Lower lobe of right lung (tissue), 2 donors: Measurements from ENCODE around the gene DNAH9. TPM values are rescaled to one million over a fixed set of nuclear protein-coding genes. Genes with fewer than 3 reads are reported as not detected.

Experiments used
- ATAC-seq, 2 donors: fragments of 200-7000 bp; cut with Tn5 transposase; one replicate each; pipeline ENCODE4 v1.9.1; 2020 to 2022; ENCODE audit warnings: mild to moderate bottlenecking in 2 of 2, moderate library complexity in 2 of 2
- DNase-seq: peaks from one replicate; pipeline ENCODE4 v3.0.0-alpha.2; 2020
- H3K27ac ChIP-seq: fragments of 200-600 bp; one replicate; pipeline ENCODE4 v1.8.0; 2022
- H3K27me3 ChIP-seq: fragments of 200-600 bp; one replicate; pipeline ENCODE4 v1.8.0; 2022; ENCODE audit warnings: low read depth
- H3K36me3 ChIP-seq: fragments of 200-600 bp; one replicate; pipeline ENCODE4 v1.8.0; 2022; ENCODE audit warnings: mild to moderate bottlenecking
- H3K4me1 ChIP-seq: fragments of 200-600 bp; one replicate; pipeline ENCODE4 v1.8.0; 2022
- H3K4me3 ChIP-seq: fragments of 200-600 bp; one replicate; pipeline ENCODE4 v1.8.0; 2022; ENCODE audit warnings: mild to moderate bottlenecking
- H3K9me3 ChIP-seq: fragments of 200-600 bp; one replicate; pipeline ENCODE4 v1.8.0; 2022
- intact Hi-C: fragments of 100-400 bp; cut with DNase I; formaldehyde crosslinking; loops from one replicate; pipeline ENCODE4 v1.11.0; 2022
- total RNA-seq: library from RNA; stranded (reverse); fragmentation: NEBNext Ultra II Directional; extraction: Animal tissue kit (Norgen Biotek cat#: 25700); gene quantifications from one replicate; pipeline ENCODE4 v1.2.1, GENCODE V29; 2021
- TF ChIP-seq, protein P1 (sequence below): fragments of 200-600 bp; IDR thresholded peaks from one replicate; pipeline ENCODE4 v1.8.0; 2022; ENCODE audit warnings: antibody characterized with exemption, mild to moderate bottlenecking
- donor health status: DM: no; HTN: yes; CAD: no; lungs with severe emphysema.

The DNAH9 gene
- total RNA-seq, 1 donor from 2014 or later = 22.3 TPM

- intact Hi-C loops = no loop called here
Measured at GRCh38 chr17:11559601-11560000, 38.7 kb upstream of the DNAH9 start.

GRCh38 chr17:11561281-11561680 is 37.0 kb upstream of the DNAH9 start:
- no peaks in the 10 kb centered on the region for H3K4me1 ChIP-seq
- DNase-seq (no peak), ATAC-seq (no peak)
- H3K27me3 ChIP-seq = no peaks in the 10 kb centered on the region
- TF ChIP-seq, protein P1, sequence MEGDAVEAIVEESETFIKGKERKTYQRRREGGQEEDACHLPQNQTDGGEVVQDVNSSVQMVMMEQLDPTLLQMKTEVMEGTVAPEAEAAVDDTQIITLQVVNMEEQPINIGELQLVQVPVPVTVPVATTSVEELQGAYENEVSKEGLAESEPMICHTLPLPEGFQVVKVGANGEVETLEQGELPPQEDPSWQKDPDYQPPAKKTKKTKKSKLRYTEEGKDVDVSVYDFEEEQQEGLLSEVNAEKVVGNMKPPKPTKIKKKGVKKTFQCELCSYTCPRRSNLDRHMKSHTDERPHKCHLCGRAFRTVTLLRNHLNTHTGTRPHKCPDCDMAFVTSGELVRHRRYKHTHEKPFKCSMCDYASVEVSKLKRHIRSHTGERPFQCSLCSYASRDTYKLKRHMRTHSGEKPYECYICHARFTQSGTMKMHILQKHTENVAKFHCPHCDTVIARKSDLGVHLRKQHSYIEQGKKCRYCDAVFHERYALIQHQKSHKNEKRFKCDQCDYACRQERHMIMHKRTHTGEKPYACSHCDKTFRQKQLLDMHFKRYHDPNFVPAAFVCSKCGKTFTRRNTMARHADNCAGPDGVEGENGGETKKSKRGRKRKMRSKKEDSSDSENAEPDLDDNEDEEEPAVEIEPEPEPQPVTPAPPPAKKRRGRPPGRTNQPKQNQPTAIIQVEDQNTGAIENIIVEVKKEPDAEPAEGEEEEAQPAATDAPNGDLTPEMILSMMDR = no peak
- no peaks in the 10 kb centered on the region for H3K36me3 ChIP-seq
- no peak overlapping the region for H3K27ac ChIP-seq
- H3K4me3 ChIP-seq = no peak overlapping the region
- H3K9me3 ChIP-seq = no peaks in the 10 kb centered on the region
- intact Hi-C loops = no loop called here

More at GRCh38 chr17:11559601-11560000, 38.7 kb upstream of the DNAH9 start:
- Histone ChIP-seq H3K4me1 (no peaks in the 10 kb centered on the region), H3K9me3 (no peaks in the 10 kb centered on the region), H3K27me3 (no peaks in the 10 kb centered on the region), H3K4me3 (no peak overlapping the region), H3K36me3 (no peaks in the 10 kb centered on the region), H3K27ac (no peak overlapping the region)
- DNase-seq (no peak), ATAC-seq (no peak)
- TF ChIP-seq, protein P1 = no peak

DNA sequence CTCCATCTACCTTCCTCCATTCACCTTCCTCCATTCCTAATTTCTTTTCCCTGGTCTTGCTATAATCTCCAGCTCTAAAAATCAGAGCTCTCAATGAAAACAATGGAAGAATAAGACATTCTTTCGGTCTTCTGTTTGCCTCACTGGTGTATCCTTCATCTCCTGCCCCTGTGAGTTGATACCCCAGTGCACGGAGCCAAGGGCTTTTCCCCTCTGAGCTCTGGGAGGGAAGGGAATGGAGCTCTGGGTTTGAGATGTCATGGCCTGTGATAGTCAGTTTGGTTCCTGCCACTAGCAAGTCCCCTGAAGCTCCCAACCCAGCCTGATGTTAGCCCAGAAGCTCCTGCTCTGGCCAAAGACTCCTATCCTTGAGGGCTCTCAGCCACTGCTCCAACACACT is 36.6 kb upstream of the DNAH9 start:
- H3K27ac ChIP-seq = no peak overlapping the region
- no peak for ATAC-seq
- no peaks in the 10 kb centered on the region for H3K27me3 ChIP-seq

DNA sequence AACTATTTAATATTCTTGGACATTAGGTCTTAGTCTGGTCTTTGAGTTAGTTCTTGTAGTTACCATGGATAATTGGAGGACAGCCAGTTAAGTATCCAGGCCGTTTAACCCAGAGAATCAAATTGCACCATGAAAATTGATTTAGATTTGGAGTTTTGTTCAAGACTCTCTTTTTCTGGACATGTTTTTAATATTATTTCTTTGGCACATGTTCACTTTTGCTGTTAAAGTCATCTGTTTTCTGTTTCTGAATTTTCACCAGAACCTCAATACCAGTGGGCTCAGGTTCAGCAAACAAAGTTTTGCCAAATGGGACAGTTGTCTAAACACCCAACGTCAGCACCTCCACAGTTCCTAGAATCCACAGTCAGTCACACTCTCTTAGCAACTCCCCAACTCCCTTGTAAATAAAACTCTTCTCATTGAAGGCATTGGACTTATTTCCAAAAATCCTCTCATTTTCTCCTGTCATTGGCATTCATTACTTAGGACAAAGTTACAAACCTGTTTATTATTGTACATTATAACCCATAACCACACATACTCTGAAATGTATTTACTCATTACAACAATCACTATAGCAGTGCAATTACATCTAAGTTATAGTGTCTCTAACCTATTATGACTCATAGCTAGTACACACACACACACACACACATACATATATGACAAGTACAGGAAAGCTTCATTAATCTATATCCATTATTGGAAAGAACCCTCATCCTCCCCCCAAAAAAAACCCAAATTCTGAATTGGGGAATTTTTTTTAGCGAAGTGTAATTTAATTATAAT is 33.5 kb upstream of the DNAH9 start:
- H3K4me1 ChIP-seq = no peaks in the 10 kb centered on the region
- H3K27me3 ChIP-seq = no peaks in the 10 kb centered on the region
- ATAC-seq = no peak
- TF ChIP-seq, protein P1 = no peak
- no peaks in the 10 kb centered on the region for H3K9me3 ChIP-seq
- no peaks in the 10 kb centered on the region for H3K36me3 ChIP-seq
- H3K27ac ChIP-seq = no peak overlapping the region
- intact Hi-C loops = no loop called here
- H3K4me3 ChIP-seq = no peak overlapping the region
- DNase-seq = no peak

More for the DNA sequence above, 36.6 kb upstream of the DNAH9 start:
- Histone ChIP-seq H3K4me1 (no peaks in the 10 kb centered on the region), H3K36me3 (no peaks in the 10 kb centered on the region), H3K4me3 (no peak overlapping the region), H3K9me3 (no peaks in the 10 kb centered on the region)
- TF ChIP-seq, protein P1 = no peak
- no peak for DNase-seq
- intact Hi-C loops = no loop called here

- intact Hi-C loops = no loop called here
- TF ChIP-seq, protein P1 = no peak
- Histone ChIP-seq H3K4me3 (no peak overlapping the region), H3K36me3 (no peaks in the 10 kb centered on the region), H3K27me3 (no peaks in the 10 kb centered on the region), H3K4me1 (no peaks in the 10 kb centered on the region), H3K9me3 (no peaks in the 10 kb centered on the region), H3K27ac (no peak overlapping the region)
- DNase-seq (no peak), ATAC-seq (no peak)
Measured at GRCh38 chr17:11565591-11565990, 32.7 kb upstream of the DNAH9 start.
